Lung (tissue), 12 donors: ENCODE results near the gene PTPRD. TPM values are rescaled to one million over a fixed set of nuclear protein-coding genes. Genes with fewer than 3 reads are reported as not detected.
"Not testable (repeated sequence)": the region's sequence is repeated elsewhere in the genome, so short reads cannot be mapped to it uniquely, and the experiment has no call there.

Experiments
- ATAC-seq: fragments of 200-7000 bp; cut with Tn5 transposase; one replicate; pipeline ENCODE4 v1.9.1; 2020; ENCODE audit warnings: moderate number of reproducible peaks; ENCODE audit not compliant: insufficient read depth, low FRiP score
- DNase-seq, 3 donors: peaks; one replicate each; pipeline ENCODE4 v3.0.0-alpha.2; 2013 to 2017
- H3K27ac ChIP-seq, 2 donors: one replicate each; pipeline ENCODE4 v1.5.1; 2013; ENCODE audit warnings: mild to moderate bottlenecking in 2 of 2, moderate library complexity in 2 of 2, control low read depth in 1 of 2, inconsistent platforms in 1 of 2, low read depth in 1 of 2, low read length in 1 of 2
- H3K27me3 ChIP-seq, 3 donors: one replicate each; pipeline ENCODE4 v1.5.1; 2013; ENCODE audit warnings: low read length in 2 of 3; ENCODE audit not compliant: control insufficient read depth in 3 of 3, insufficient read depth in 3 of 3
- H3K36me3 ChIP-seq, 4 donors: one replicate each; pipeline ENCODE4 v1.5.1; 2013; ENCODE audit warnings: low read length in 4 of 4, mild to moderate bottlenecking in 1 of 4, moderate library complexity in 1 of 4; ENCODE audit not compliant: control insufficient read depth in 4 of 4, insufficient read depth in 4 of 4
- H3K4me1 ChIP-seq, 5 donors: one replicate each; pipeline ENCODE4 v1.5.1; 2013; ENCODE audit warnings: low read length in 5 of 5, mild to moderate bottlenecking in 2 of 5, moderate library complexity in 1 of 5; ENCODE audit not compliant: control insufficient read depth in 5 of 5, insufficient read depth in 5 of 5
- H3K4me3 ChIP-seq: one replicate; pipeline ENCODE4 v1.5.1; 2013; ENCODE audit warnings: mild to moderate bottlenecking, control low read depth, moderate library complexity
- H3K9ac ChIP-seq, 2 donors: one replicate each; pipeline ENCODE4 v1.5.1; 2013; ENCODE audit warnings: low read length in 2 of 2, control low read depth in 1 of 2; ENCODE audit not compliant: insufficient read depth in 1 of 2
- H3K9me3 ChIP-seq, 4 donors: one replicate each; pipeline ENCODE4 v1.5.1; 2013; ENCODE audit warnings: low read length in 3 of 4, mild to moderate bottlenecking in 1 of 4, moderate library complexity in 1 of 4; ENCODE audit not compliant: control insufficient read depth in 4 of 4, insufficient read depth in 3 of 4
- CTCF ChIP-seq: IDR thresholded peaks from 2 replicates; pipeline ENCODE4 v1.5.1; 2012; ENCODE audit warnings: mild to moderate bottlenecking; ENCODE audit errors: control extremely low read depth, extremely low read depth
- WGBS, 2 donors: extraction: QIAGEN DNeasy Blood & Tissue Kit; methylation state at CpG; one replicate each; pipeline ENCODE4 v1.1.7; 2013; 5-methylcytosine and 5-hydroxymethylcytosine counted together
- polyA plus RNA-seq, 2 donors: library from polyadenylated mRNA; stranded (reverse); fragments of 200-250 nt; gene quantifications; one replicate each; pipeline ENCODE4 v1.2.1, GENCODE V29; 2013
- total RNA-seq, 2 donors: library from RNA; depleted of rRNA in 1 of 2; stranded (reverse); fragments of >200 nt in 1 of 2; gene quantifications; one replicate each; pipeline ENCODE4 v1.2.1, GENCODE V29; 2014 to 2021
- donor health status: control.
- donor health status: control.
- donor health status: Bipolar disorder and iron deficiency.
- donor health status: healthy.
- donor health status: DM: yes; HTN: yes; CAD: no.

The PTPRD gene
- total and polyA plus RNA-seq, 4 donors = 1.9 to 145 (median 13.7) TPM

GRCh38 chr9:8926461-8926860, 1686.3 kb downstream of the PTPRD start:
- DNase-seq (no peak), ATAC-seq (no peak)
- WGBS, 2 donors = 94 to 100% methylated on average over 1 of the region's 1 CpG
- no peaks in the 10 kb centered on the region for H3K36me3 ChIP-seq
- H3K27me3 ChIP-seq = no peaks in the 10 kb centered on the region
- H3K27ac ChIP-seq = no peak overlapping the region
- no peak for TF ChIP-seq CTCF
- H3K9ac ChIP-seq = no peak overlapping the region
- no peak overlapping the region for H3K4me3 ChIP-seq
- H3K9me3 ChIP-seq = no peaks in the 10 kb centered on the region
- no peaks in the 10 kb centered on the region for H3K4me1 ChIP-seq

- no peak for TF ChIP-seq CTCF
- Histone ChIP-seq H3K36me3 (no peaks in the 10 kb centered on the region), H3K4me1 (peaks cover 0 to 2% (median 0%) of the 10 kb centered on the region in 5 donors), H3K4me3 (no peak overlapping the region), H3K27ac (no peak overlapping the region), H3K9me3 (no peaks in the 10 kb centered on the region), H3K27me3 (no peaks in the 10 kb centered on the region), H3K9ac (no peak overlapping the region)
- DNase-seq = no peak
- ATAC-seq = no peak
- WGBS, 2 donors = 90 to 94% methylated on average over 2 of the region's 2 CpGs
Observed at GRCh38 chr9:8924562-8924961, 1688.2 kb downstream of the PTPRD start.

GRCh38 chr9:8920478-8921183, 1692.2 kb downstream of the PTPRD start:
- not testable (repeated sequence) for H3K27ac ChIP-seq, H3K9me3 ChIP-seq, ATAC-seq, H3K27me3 ChIP-seq, H3K4me1 ChIP-seq, H3K4me3 ChIP-seq, H3K36me3 ChIP-seq, H3K9ac ChIP-seq, DNase-seq
- WGBS, 2 donors = 92 to 95% methylated on average over 19 of the region's 19 CpGs

- no peak for DNase-seq
- 86 to 89% methylated on average over 7 of the region's 7 CpGs for whole genome bisulfite sequencing, 2 donors
Observed at GRCh38 chr9:8917956-8918739, 1694.7 kb downstream of the PTPRD start.

More at GRCh38 chr9:8917956-8918739, 1694.7 kb downstream of the PTPRD start:
- no peaks in the 10 kb centered on the region for H3K27me3 ChIP-seq
- H3K9ac ChIP-seq = no peak overlapping the region
- H3K4me1 ChIP-seq = peaks cover 0 to 3% (median 0%) of the 10 kb centered on the region in 5 donors
- no peaks in the 10 kb centered on the region for H3K36me3 ChIP-seq
- H3K4me3 ChIP-seq = no peak overlapping the region
- no peak for ATAC-seq
- H3K9me3 ChIP-seq = no peaks in the 10 kb centered on the region
- TF ChIP-seq CTCF = no peak
- no peak overlapping the region for H3K27ac ChIP-seq
